ENCODE data around the gene KDM3A. TPM values are rescaled to one million over a fixed set of nuclear protein-coding genes. Genes with fewer than 3 reads are reported as not detected.

The KDM3A gene
- total RNA-seq, 1 experiment from 2014 or later = 48.4 TPM

- Histone ChIP-seq H3K4me3 (ENCODE audit: low read depth in 2 of 2, low read length in 2 of 2) (no peak overlapping the region), H3K27me3 (ENCODE audit: control insufficient read depth, insufficient read depth, low read length) (no peaks in the 10 kb centered on the region), H3K36me3 (ENCODE audit: control insufficient read depth, insufficient read depth, low read length) (peaks cover 50% of the 10 kb centered on the region), H3K27ac (ENCODE audit: low read length) (no peak overlapping the region), H3K4me1 (ENCODE audit: control insufficient read depth, insufficient read depth, low read length) (no peaks in the 10 kb centered on the region), H3K9me3 (ENCODE audit: control insufficient read depth, insufficient read depth, low read depth, low read length) (no peaks in the 10 kb centered on the region)
- CTCF ChIA-PET = interaction anchor here (0.7 to 1.3 kb wide), 2 partner anchors 51 to 90 kb away, joined by 3 to 5 read pairs; no protein-coding TSS in a partner anchor
- peak; percentile 23; the same call in 1 of the 2 replicates for TF ChIP-seq CTCF (IDR thresholded peaks at IDR 0.05)
- no peak for TF ChIP-seq TCF7L2 (IDR thresholded peaks at IDR 0.05; ENCODE audit: low read depth, low read length)
- TF ChIP-seq POLR2AphosphoS5 (IDR thresholded peaks at IDR 0.05; ENCODE audit: low read depth, low read length) = no peak
- in situ Hi-C loops (cut with HindIII; ENCODE audit: low pct_unique_long_range_greater_than_20kb, low sequenced_read_pairs) (no loop called here), intact Hi-C loops (cut with micrococcal nuclease; ENCODE audit: unreplicated experiment) (no loop called here)
- POLR2A ChIA-PET = no interaction called here
- no TSS peak for BruUV-seq (replicated peaks)
- ATAC-seq (no peak), DNase-seq (ENCODE audit: low read depth, low spot score) (no peak)
These were observed 45.9 kb downstream of the KDM3A start for GRCh38 chr2:86487062-86487461.

- ATAC-seq = no peak
- Histone ChIP-seq H3K9me3 (ENCODE audit: control insufficient read depth, insufficient read depth, low read depth, low read length) (no peaks in the 10 kb centered on the region), H3K36me3 (ENCODE audit: control insufficient read depth, insufficient read depth, low read length) (peaks cover 48% of the 10 kb centered on the region), H3K4me1 (ENCODE audit: control insufficient read depth, insufficient read depth, low read length) (peaks cover 2% of the 10 kb centered on the region; the same call in 1 of the 2 replicates), H3K4me3 (ENCODE audit: low read depth in 2 of 2, low read length in 2 of 2) (no peak overlapping the region), H3K27me3 (ENCODE audit: control insufficient read depth, insufficient read depth, low read length) (no peaks in the 10 kb centered on the region), H3K27ac (ENCODE audit: low read length) (no peak overlapping the region)
- intact Hi-C loops (cut with micrococcal nuclease; ENCODE audit: unreplicated experiment) (no loop called here), in situ Hi-C loops (cut with HindIII; ENCODE audit: low pct_unique_long_range_greater_than_20kb, low sequenced_read_pairs) (no loop called here)
- ChIA-PET CTCF (no interaction called here), POLR2A (no interaction called here)
- no TSS peak for BruUV-seq (replicated peaks)
- no peak for DNase-seq (ENCODE audit: low read depth, low spot score)
- TF ChIP-seq REST (IDR thresholded peaks at IDR 0.05; ENCODE audit: insufficient read depth in 1 of 2, low read depth in 2 of 2, low read length in 1 of 2) (no peak), POLR2AphosphoS5 (IDR thresholded peaks at IDR 0.05; ENCODE audit: low read depth, low read length) (no peak), CTCF (IDR thresholded peaks at IDR 0.05) (no peak), SIN3A (IDR thresholded peaks at IDR 0.05; ENCODE audit: borderline replicate concordance, insufficient read depth, low read depth, low read length) (no peak), TCF7L2 (IDR thresholded peaks at IDR 0.05; ENCODE audit: low read depth, low read length) (no peak)
These were observed 47.5 kb downstream of the KDM3A start for GRCh38 chr2:86488561-86489250.
